ENCODE measurements around the gene ST8SIA2. TPM values are rescaled to one million over a fixed set of nuclear protein-coding genes. Genes with fewer than 3 reads are reported as not detected.

The ST8SIA2 gene
- total RNA-seq, 5 donors from 2014 or later (not counting 1 experiment from before 2014, with no cell fraction given): not detected

DNA sequence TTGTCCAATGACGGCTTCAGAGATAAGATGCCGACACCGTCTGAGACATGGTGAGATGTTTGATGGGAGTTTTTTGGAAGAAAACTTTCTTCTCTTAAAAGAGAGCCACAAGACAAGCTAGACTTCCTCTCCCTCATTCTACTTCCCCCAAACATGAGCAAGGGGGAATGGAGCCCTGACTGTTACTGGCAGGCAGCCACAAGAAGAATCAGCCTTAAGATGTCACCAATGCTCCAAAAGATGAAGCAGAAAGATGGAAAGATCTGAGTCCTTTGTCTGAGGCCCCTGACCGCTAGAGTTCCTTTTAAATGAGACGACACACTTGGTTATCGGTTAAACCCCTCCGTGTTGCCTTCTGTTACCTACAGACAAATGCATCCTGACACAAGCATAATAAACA lies 108.7 kb downstream of the ST8SIA2 start:
- Mint-ChIP-seq H3K27ac (no peak overlapping the region), H3K9me3 (peaks cover 5 to 10% (median 6%) of the 10 kb centered on the region in 3 donors), H3K27me3 (peaks cover 31 to 33% of the 10 kb centered on the region in 2 donors), H3K4me3 (no peak overlapping the region), H3K36me3 (no peaks in the 10 kb centered on the region), H3K4me1 (peaks cover 0 to 8% (median 6%) of the 10 kb centered on the region in 3 donors)
- Histone ChIP-seq H3K9me3 (peaks cover under 1% of the 10 kb centered on the region), H3K36me3 (ENCODE audit: control insufficient read depth in 2 of 2, extremely low read depth in 1 of 2, insufficient read depth in 1 of 2, low read length in 1 of 2) (no peaks in the 10 kb centered on the region), H3K27me3 (replicated peaks in 1 of 2; ENCODE audit: control insufficient read depth in 2 of 2, extremely low read depth in 1 of 2, insufficient read depth in 2 of 2, low read length in 1 of 2) (peaks cover 0 to 8% of the 10 kb centered on the region in 2 experiments), H3K27ac (ENCODE audit: low read length) (no peak overlapping the region), H3K4me1 (ENCODE audit: control insufficient read depth in 1 of 2, extremely low read depth in 1 of 2, insufficient read depth in 2 of 2, low read length in 2 of 2) (peaks cover 0 to 13% of the 10 kb centered on the region in 2 experiments), H3K4me3 (ENCODE audit: control insufficient read depth in 1 of 2, extremely low read depth in 1 of 2, low read length in 1 of 2) (no peak overlapping the region)
- POLR2A ChIA-PET: no interaction called here
- DNase-seq (no peak), ATAC-seq (replicated peaks in 1 of 4) (no peak)
- WGBS (ENCODE audit: insufficient coverage): no CpG with 5 or more reads among the region's 7 CpGs
- CTCF ChIA-PET: no interaction called here

GRCh38 chr15:92502930-92503857 lies 109.5 kb downstream of the ST8SIA2 start:
- ChIA-PET CTCF (no interaction called here), POLR2A (no interaction called here)
- Histone ChIP-seq H3K4me3 (ENCODE audit: control insufficient read depth in 1 of 2, extremely low read depth in 1 of 2, low read length in 1 of 2) (no peak overlapping the region), H3K27me3 (replicated peaks in 1 of 2; ENCODE audit: control insufficient read depth in 2 of 2, extremely low read depth in 1 of 2, insufficient read depth in 2 of 2, low read length in 1 of 2) (peaks cover 0 to 7% of the 10 kb centered on the region in 2 experiments), H3K27ac (ENCODE audit: low read length) (no peak overlapping the region), H3K36me3 (ENCODE audit: control insufficient read depth in 2 of 2, extremely low read depth in 1 of 2, insufficient read depth in 1 of 2, low read length in 1 of 2) (no peaks in the 10 kb centered on the region), H3K9me3 (peaks cover 4% of the 10 kb centered on the region), H3K4me1 (ENCODE audit: control insufficient read depth in 1 of 2, extremely low read depth in 1 of 2, insufficient read depth in 2 of 2, low read length in 2 of 2) (peaks cover 0 to 13% of the 10 kb centered on the region in 2 experiments)
- H3K27me3 Mint-ChIP-seq: peaks cover 25 to 27% of the 10 kb centered on the region in 2 donors
- no peak for ATAC-seq (replicated peaks in 1 of 4)
- peaks cover 0 to 8% (median 6%) of the 10 kb centered on the region in 3 donors for H3K4me1 Mint-ChIP-seq
- H3K4me3 Mint-ChIP-seq: no peak overlapping the region
- H3K36me3 Mint-ChIP-seq: no peaks in the 10 kb centered on the region
- no CpG with 5 or more reads among the region's 5 CpGs for WGBS (ENCODE audit: insufficient coverage)
- no peak overlapping the region for H3K27ac Mint-ChIP-seq
- H3K9me3 Mint-ChIP-seq: peaks cover 5 to 13% (median 6%) of the 10 kb centered on the region in 3 donors
- no peak for DNase-seq

DNA sequence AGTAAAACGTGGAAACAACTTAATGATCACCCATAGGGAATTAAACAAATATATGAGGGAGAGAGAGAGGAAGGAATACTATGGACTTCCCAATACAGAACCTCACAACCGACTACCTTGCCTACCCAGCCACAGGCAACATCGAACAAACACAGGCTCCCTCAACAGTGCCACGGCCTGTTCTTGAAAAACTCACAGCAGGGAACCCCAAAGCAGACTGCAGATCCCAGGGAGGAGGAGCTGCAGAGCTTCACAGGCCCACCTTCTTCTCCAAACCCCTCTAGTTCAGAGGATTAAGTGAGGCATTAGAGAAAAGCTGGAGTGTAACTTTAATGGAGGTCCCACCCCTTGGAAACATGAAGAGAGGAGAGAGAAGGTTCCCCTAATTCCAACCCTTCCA lies 110.2 kb downstream of the ST8SIA2 start:
- WGBS (ENCODE audit: insufficient coverage): no CpG with 5 or more reads among the region's 4 CpGs
- no peak for ATAC-seq (replicated peaks in 1 of 4)
- peaks cover 4% of the 10 kb centered on the region for H3K9me3 ChIP-seq
- ChIA-PET POLR2A (no interaction called here), CTCF (no interaction called here)
- peaks cover 22 to 24% of the 10 kb centered on the region in 2 donors for H3K27me3 Mint-ChIP-seq
- H3K27ac ChIP-seq (ENCODE audit: low read length): no peak overlapping the region
- peaks cover 0 to 7% of the 10 kb centered on the region in 2 experiments for H3K27me3 ChIP-seq (replicated peaks in 1 of 2; ENCODE audit: control insufficient read depth in 2 of 2, extremely low read depth in 1 of 2, insufficient read depth in 2 of 2, low read length in 1 of 2)
- H3K36me3 ChIP-seq (ENCODE audit: control insufficient read depth in 2 of 2, extremely low read depth in 1 of 2, insufficient read depth in 1 of 2, low read length in 1 of 2): no peaks in the 10 kb centered on the region
- peaks cover 5 to 13% (median 6%) of the 10 kb centered on the region in 3 donors for H3K9me3 Mint-ChIP-seq
- H3K4me1 Mint-ChIP-seq: peaks cover 0 to 8% (median 6%) of the 10 kb centered on the region in 3 donors
- H3K4me3 Mint-ChIP-seq: no peak overlapping the region
- no peak for DNase-seq
- H3K27ac Mint-ChIP-seq: no peak overlapping the region
- no peaks in the 10 kb centered on the region for H3K36me3 Mint-ChIP-seq
- H3K4me3 ChIP-seq (ENCODE audit: control insufficient read depth in 1 of 2, extremely low read depth in 1 of 2, low read length in 1 of 2): no peak overlapping the region
- H3K4me1 ChIP-seq (ENCODE audit: control insufficient read depth in 1 of 2, extremely low read depth in 1 of 2, insufficient read depth in 2 of 2, low read length in 2 of 2): peaks cover 0 to 13% of the 10 kb centered on the region in 2 experiments

DNA sequence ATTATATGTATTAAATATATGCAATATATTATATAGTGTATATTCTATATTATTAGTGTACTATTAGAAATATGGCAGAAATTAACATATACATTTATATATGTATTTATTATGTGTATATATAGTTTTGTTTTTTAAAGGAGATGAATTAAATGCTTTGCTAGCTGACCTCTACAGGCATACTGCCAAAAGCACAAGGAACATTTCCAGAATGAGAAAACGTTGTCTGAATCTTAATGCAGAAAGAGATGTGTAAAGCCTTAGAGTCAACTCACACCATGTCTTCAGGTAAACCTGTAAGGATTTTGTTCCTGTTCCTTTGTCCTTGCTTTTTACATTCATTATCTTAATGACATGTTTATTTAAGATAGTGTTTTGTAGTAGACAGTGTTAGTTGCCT lies 111.9 kb downstream of the ST8SIA2 start:
- H3K4me1 ChIP-seq (ENCODE audit: control insufficient read depth in 1 of 2, extremely low read depth in 1 of 2, insufficient read depth in 2 of 2, low read length in 2 of 2): peaks cover 0 to 13% of the 10 kb centered on the region in 2 experiments
- ATAC-seq (replicated peaks in 1 of 4) (no peak), DNase-seq (no peak)
- H3K9me3 ChIP-seq: peaks cover 4% of the 10 kb centered on the region
- Mint-ChIP-seq H3K4me1 (peaks cover 0 to 8% (median 6%) of the 10 kb centered on the region in 3 donors), H3K9me3 (peaks cover 5 to 13% (median 6%) of the 10 kb centered on the region in 3 donors), H3K27me3 (peaks cover 7 to 16% of the 10 kb centered on the region in 2 donors), H3K27ac (no peak overlapping the region), H3K36me3 (no peaks in the 10 kb centered on the region), H3K4me3 (no peak overlapping the region)
- H3K36me3 ChIP-seq (ENCODE audit: control insufficient read depth in 2 of 2, extremely low read depth in 1 of 2, insufficient read depth in 1 of 2, low read length in 1 of 2): no peaks in the 10 kb centered on the region
- WGBS (ENCODE audit: insufficient coverage): no CpG with 5 or more reads among the region's 1 CpG
- no peak overlapping the region for H3K4me3 ChIP-seq (ENCODE audit: control insufficient read depth in 1 of 2, extremely low read depth in 1 of 2, low read length in 1 of 2)
- POLR2A ChIA-PET: no interaction called here
- H3K27me3 ChIP-seq (replicated peaks in 1 of 2; ENCODE audit: control insufficient read depth in 2 of 2, extremely low read depth in 1 of 2, insufficient read depth in 2 of 2, low read length in 1 of 2): no peaks in the 10 kb centered on the region
- H3K27ac ChIP-seq (ENCODE audit: low read length): no peak overlapping the region
- CTCF ChIA-PET: no interaction called here

- Mint-ChIP-seq H3K27me3 (peaks cover 0 to 14% of the 10 kb centered on the region in 2 donors), H3K4me1 (peaks cover 0 to 8% (median 6%) of the 10 kb centered on the region in 3 donors), H3K4me3 (no peak overlapping the region), H3K36me3 (no peaks in the 10 kb centered on the region), H3K27ac (no peak overlapping the region), H3K9me3 (peaks cover 5 to 13% (median 6%) of the 10 kb centered on the region in 3 donors)
- Histone ChIP-seq H3K4me1 (ENCODE audit: control insufficient read depth in 1 of 2, extremely low read depth in 1 of 2, insufficient read depth in 2 of 2, low read length in 2 of 2) (peaks cover 0 to 13% of the 10 kb centered on the region in 2 experiments), H3K4me3 (ENCODE audit: control insufficient read depth in 1 of 2, extremely low read depth in 1 of 2, low read length in 1 of 2) (no peak overlapping the region), H3K27ac (ENCODE audit: low read length) (no peak overlapping the region), H3K9me3 (peaks cover 4% of the 10 kb centered on the region), H3K27me3 (replicated peaks in 1 of 2; ENCODE audit: control insufficient read depth in 2 of 2, extremely low read depth in 1 of 2, insufficient read depth in 2 of 2, low read length in 1 of 2) (no peaks in the 10 kb centered on the region), H3K36me3 (ENCODE audit: control insufficient read depth in 2 of 2, extremely low read depth in 1 of 2, insufficient read depth in 1 of 2, low read length in 1 of 2) (no peaks in the 10 kb centered on the region)
- WGBS (ENCODE audit: insufficient coverage): 20% methylated on average over 1 of the region's 4 CpGs
- ChIA-PET CTCF (no interaction called here), POLR2A (no interaction called here)
- DNase-seq: peak in 1 of 35 experiments; percentile 10
- ATAC-seq (replicated peaks in 1 of 4): peak in 1 of 4 experiments; percentile 48
These were observed 112.8 kb downstream of the ST8SIA2 start for GRCh38 chr15:92506506-92506905.

DNA sequence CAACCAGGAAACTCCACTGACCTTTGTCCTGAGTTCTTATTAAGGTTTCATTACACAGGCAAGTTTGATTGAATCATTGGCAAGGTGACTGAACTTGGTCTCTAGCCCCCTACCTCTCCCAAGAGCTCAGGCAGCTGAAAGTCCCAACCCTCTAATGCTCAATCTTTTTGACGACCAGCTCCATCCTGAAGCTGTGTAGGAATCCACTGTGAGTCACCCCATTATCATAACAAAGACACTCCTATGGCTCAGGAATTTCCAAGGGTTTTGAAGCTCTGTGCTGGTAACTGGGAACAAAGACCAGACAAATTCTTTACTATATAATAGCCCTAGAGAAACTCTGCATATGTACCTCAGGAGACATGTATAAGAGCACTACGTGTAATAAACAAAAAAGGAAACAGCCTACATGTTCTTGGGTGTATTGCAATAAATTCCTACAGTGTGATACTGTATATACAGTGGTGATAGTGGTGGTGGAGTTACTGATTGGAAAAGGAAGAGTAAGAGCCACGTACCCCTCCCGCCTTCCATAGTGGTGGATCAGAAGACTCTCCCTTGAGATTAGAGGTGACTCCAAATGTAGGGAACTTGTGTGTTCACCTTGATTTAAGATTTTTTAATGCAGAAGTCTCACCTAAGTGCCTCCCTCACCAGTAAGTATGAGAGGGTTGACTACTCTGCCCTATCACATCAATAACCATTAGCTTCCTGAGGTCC lies 116.6 kb downstream of the ST8SIA2 start:
- no peak overlapping the region for H3K4me3 Mint-ChIP-seq
- CTCF ChIA-PET: interaction anchor here in 1 of 2 donors (0.6 kb wide), 1 partner anchor 1635 kb away, joined by 3 read pairs; no protein-coding TSS in a partner anchor
- no peak for DNase-seq
- Histone ChIP-seq H3K27ac (ENCODE audit: low read length) (no peak overlapping the region), H3K27me3 (replicated peaks in 1 of 2; ENCODE audit: control insufficient read depth in 2 of 2, extremely low read depth in 1 of 2, insufficient read depth in 2 of 2, low read length in 1 of 2) (no peaks in the 10 kb centered on the region), H3K36me3 (ENCODE audit: control insufficient read depth in 2 of 2, extremely low read depth in 1 of 2, insufficient read depth in 1 of 2, low read length in 1 of 2) (no peaks in the 10 kb centered on the region), H3K4me3 (ENCODE audit: control insufficient read depth in 1 of 2, extremely low read depth in 1 of 2, low read length in 1 of 2) (no peak overlapping the region), H3K9me3 (peaks cover 4% of the 10 kb centered on the region), H3K4me1 (ENCODE audit: control insufficient read depth in 1 of 2, extremely low read depth in 1 of 2, insufficient read depth in 2 of 2, low read length in 2 of 2) (peaks cover 0 to 9% of the 10 kb centered on the region in 2 experiments)
- no peaks in the 10 kb centered on the region for H3K36me3 Mint-ChIP-seq
- H3K27ac Mint-ChIP-seq: no peak overlapping the region
- H3K4me1 Mint-ChIP-seq: peaks cover 0 to 6% (median 0%) of the 10 kb centered on the region in 3 donors
- H3K27me3 Mint-ChIP-seq: peaks cover 8 to 14% of the 10 kb centered on the region in 2 donors
- WGBS (ENCODE audit: insufficient coverage): 67% methylated on average over 1 of the region's 4 CpGs
- no peak for ATAC-seq (replicated peaks in 1 of 4)
- POLR2A ChIA-PET: no interaction called here
- H3K9me3 Mint-ChIP-seq: peaks cover 5 to 13% (median 6%) of the 10 kb centered on the region in 3 donors

Measured in T-cell (primary cell).